GM18951 (cell line): ENCODE results near the gene THRA.

Experiments
- POLR2A ChIP-seq: IDR thresholded peaks from 4 replicates; pipeline ENCODE4 v1.6.1; 2011; ENCODE audit warnings: mild to moderate bottlenecking; ENCODE audit not compliant: insufficient read length, insufficient read depth; ENCODE audit errors: extremely low read depth
- in situ Hi-C: fragments of 300-500 bp; cut with MboI; formaldehyde crosslinking; loops from one replicate; pipeline ENCODE4 v1.12.0; 2022; ENCODE audit warnings: low sequenced_read_pairs, mixed read lengths, inconsistent platforms; ENCODE audit not compliant: unreplicated experiment

THRA gene

GRCh38 chr17:40034426-40035161 is 28.2 kb upstream of the THRA start:
- no peak for TF ChIP-seq POLR2A
- in situ Hi-C loops = no loop called here

GRCh38 chr17:40035162-40035559 is 27.6 kb upstream of the THRA start:
- in situ Hi-C loops = no loop called here
- TF ChIP-seq POLR2A = no peak

GRCh38 chr17:40038882-40039513 is 23.8 kb upstream of the THRA start:
- TF ChIP-seq POLR2A = no peak
- in situ Hi-C loops = no loop called here

GRCh38 chr17:40041196-40041595 is 21.6 kb upstream of the THRA start:
- in situ Hi-C loops = no loop called here

GRCh38 chr17:40056379-40057015 is 6.3 kb upstream of the THRA start:
- TF ChIP-seq POLR2A = no peak
- in situ Hi-C loops = no loop called here

More at GRCh38 chr17:40041196-40041595, 21.6 kb upstream of the THRA start:
- TF ChIP-seq POLR2A = no peak

- in situ Hi-C loops = no loop called here
- no peak for TF ChIP-seq POLR2A
Observed at GRCh38 chr17:40058186-40058784, 4.5 kb upstream of the THRA start.

- in situ Hi-C loops = no loop called here
- no peak for TF ChIP-seq POLR2A
Observed at GRCh38 chr17:40058865-40059264, 3.9 kb upstream of the THRA start.

- in situ Hi-C loops = no loop called here
- no peak for TF ChIP-seq POLR2A
Observed at GRCh38 chr17:40059729-40060475, 2.9 kb upstream of the THRA start.

- in situ Hi-C loops = no loop called here
- no peak for TF ChIP-seq POLR2A
Observed at GRCh38 chr17:40060887-40061608, 1.7 kb upstream of the THRA start.

GRCh38 chr17:40061609-40062038 is 1.1 kb upstream of the THRA start:
- in situ Hi-C loops = no loop called here
- no peak for TF ChIP-seq POLR2A

GRCh38 chr17:40063187-40063771 is 514 bp downstream of the THRA start:
- TF ChIP-seq POLR2A = peak; percentile 4
- in situ Hi-C loops = no loop called here
